ENCODE data around the gene TNS1. TPM values are rescaled to one million over a fixed set of nuclear protein-coding genes. Genes with fewer than 3 reads are reported as not detected.

Gene TNS1
- total RNA-seq, 1 donor from 2014 or later = 7.9 TPM

- no peak overlapping the region for H3K27ac Mint-ChIP-seq
- DNase-seq (ENCODE audit: low spot score, unreplicated experiment) = no peak
- H3K9me3 Mint-ChIP-seq (ENCODE audit: low read depth) = no peaks in the 10 kb centered on the region
- no peak overlapping the region for H3K4me3 Mint-ChIP-seq (ENCODE audit: low read depth)
- H3K36me3 Mint-ChIP-seq (ENCODE audit: insufficient read depth) = no peaks in the 10 kb centered on the region
- no peaks in the 10 kb centered on the region for H3K4me1 Mint-ChIP-seq (ENCODE audit: low read depth)
- TF ChIP-seq, protein P1, sequence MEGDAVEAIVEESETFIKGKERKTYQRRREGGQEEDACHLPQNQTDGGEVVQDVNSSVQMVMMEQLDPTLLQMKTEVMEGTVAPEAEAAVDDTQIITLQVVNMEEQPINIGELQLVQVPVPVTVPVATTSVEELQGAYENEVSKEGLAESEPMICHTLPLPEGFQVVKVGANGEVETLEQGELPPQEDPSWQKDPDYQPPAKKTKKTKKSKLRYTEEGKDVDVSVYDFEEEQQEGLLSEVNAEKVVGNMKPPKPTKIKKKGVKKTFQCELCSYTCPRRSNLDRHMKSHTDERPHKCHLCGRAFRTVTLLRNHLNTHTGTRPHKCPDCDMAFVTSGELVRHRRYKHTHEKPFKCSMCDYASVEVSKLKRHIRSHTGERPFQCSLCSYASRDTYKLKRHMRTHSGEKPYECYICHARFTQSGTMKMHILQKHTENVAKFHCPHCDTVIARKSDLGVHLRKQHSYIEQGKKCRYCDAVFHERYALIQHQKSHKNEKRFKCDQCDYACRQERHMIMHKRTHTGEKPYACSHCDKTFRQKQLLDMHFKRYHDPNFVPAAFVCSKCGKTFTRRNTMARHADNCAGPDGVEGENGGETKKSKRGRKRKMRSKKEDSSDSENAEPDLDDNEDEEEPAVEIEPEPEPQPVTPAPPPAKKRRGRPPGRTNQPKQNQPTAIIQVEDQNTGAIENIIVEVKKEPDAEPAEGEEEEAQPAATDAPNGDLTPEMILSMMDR (IDR thresholded peaks at IDR 0.05; ENCODE audit: unreplicated experiment) = no peak
- H3K27me3 Mint-ChIP-seq = no peaks in the 10 kb centered on the region
These were observed 157.5 kb downstream of the TNS1 start for GRCh38 chr2:217845301-217845700.

DNA sequence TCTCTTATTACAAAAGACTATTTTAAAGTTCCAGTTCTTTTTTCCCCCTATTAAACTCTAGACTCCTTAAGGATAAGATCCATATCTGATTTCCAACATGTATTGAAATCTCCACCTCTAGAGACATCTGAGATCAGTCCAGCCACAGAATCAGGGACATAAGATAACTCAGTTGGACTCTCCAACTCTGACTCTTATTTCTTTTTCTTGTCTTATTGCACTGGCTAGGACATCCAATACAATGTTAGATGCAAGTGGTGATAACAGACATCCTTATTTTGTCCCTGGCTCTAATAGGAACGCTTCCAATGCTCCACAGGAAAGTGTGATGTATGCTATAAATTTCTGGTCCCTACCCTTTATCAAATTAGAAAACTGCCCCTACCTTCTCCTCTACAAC, 158.1 kb downstream of the TNS1 start:
- H3K9me3 Mint-ChIP-seq (ENCODE audit: low read depth) = no peaks in the 10 kb centered on the region
- no peaks in the 10 kb centered on the region for H3K27me3 Mint-ChIP-seq
- H3K27ac Mint-ChIP-seq = no peak overlapping the region
- no peak for DNase-seq (ENCODE audit: low spot score, unreplicated experiment)
- no peak overlapping the region for H3K4me3 Mint-ChIP-seq (ENCODE audit: low read depth)
- TF ChIP-seq, protein P1 (IDR thresholded peaks at IDR 0.05; ENCODE audit: unreplicated experiment) = no peak
- no peaks in the 10 kb centered on the region for H3K4me1 Mint-ChIP-seq (ENCODE audit: low read depth)
- no peaks in the 10 kb centered on the region for H3K36me3 Mint-ChIP-seq (ENCODE audit: insufficient read depth)

DNA sequence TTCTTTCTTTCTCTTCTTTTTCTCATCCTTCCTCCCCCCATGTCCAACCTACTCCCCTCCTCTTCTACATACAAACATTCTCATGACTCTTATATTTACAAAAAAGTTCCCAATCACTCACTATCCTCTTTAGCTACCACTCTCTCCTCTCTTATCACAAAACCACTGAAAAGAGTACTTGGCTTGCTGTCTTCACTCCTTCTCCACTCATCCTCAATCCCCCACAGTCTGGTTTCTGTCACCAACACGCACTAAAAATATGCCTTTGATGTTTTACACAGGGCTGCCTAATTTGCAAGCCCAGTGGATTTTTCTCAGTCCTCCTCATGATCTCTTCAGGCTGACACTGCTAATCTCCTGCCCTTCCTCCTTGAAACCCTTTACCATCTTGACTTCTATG, 159.5 kb downstream of the TNS1 start:
- TF ChIP-seq, protein P1 (IDR thresholded peaks at IDR 0.05; ENCODE audit: unreplicated experiment) = no peak
- Mint-ChIP-seq H3K36me3 (ENCODE audit: insufficient read depth) (no peaks in the 10 kb centered on the region), H3K9me3 (ENCODE audit: low read depth) (no peaks in the 10 kb centered on the region), H3K27ac (no peak overlapping the region), H3K4me3 (ENCODE audit: low read depth) (no peak overlapping the region), H3K27me3 (no peaks in the 10 kb centered on the region), H3K4me1 (ENCODE audit: low read depth) (no peaks in the 10 kb centered on the region)
- DNase-seq (ENCODE audit: low spot score, unreplicated experiment) = no peak

- Mint-ChIP-seq H3K27me3 (no peaks in the 10 kb centered on the region), H3K9me3 (ENCODE audit: low read depth) (no peaks in the 10 kb centered on the region), H3K4me3 (ENCODE audit: low read depth) (no peak overlapping the region), H3K27ac (no peak overlapping the region), H3K4me1 (ENCODE audit: low read depth) (peaks cover 11% of the 10 kb centered on the region), H3K36me3 (ENCODE audit: insufficient read depth) (no peaks in the 10 kb centered on the region)
- DNase-seq (ENCODE audit: low spot score, unreplicated experiment) = no peak
- TF ChIP-seq, protein P1 (IDR thresholded peaks at IDR 0.05; ENCODE audit: unreplicated experiment) = no peak
These were observed 160.8 kb downstream of the TNS1 start for GRCh38 chr2:217842017-217842416.

DNA sequence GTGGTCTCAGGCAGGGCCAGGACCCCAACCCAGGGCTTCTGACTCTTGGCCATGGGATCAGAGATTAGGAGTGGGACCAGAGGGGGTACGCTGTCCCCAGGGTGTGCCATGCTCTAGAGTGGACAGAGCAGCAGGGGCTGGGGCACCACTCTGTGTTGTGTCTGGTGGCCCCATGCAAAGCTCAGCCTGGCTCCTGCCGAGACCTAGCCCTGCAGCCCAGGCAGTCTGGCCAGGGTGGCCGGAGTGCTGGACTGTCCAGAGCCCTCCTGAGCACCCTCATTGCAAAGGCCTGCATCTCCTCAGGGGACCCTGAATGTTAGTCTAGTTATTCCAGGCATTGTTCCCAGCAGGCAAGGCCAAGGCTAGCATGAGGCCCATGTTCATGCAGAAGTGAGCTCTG, 162.3 kb downstream of the TNS1 start:
- Mint-ChIP-seq H3K4me3 (ENCODE audit: low read depth) (no peak overlapping the region), H3K4me1 (ENCODE audit: low read depth) (peaks cover 16% of the 10 kb centered on the region), H3K27ac (no peak overlapping the region), H3K27me3 (no peaks in the 10 kb centered on the region), H3K9me3 (ENCODE audit: low read depth) (no peaks in the 10 kb centered on the region), H3K36me3 (ENCODE audit: insufficient read depth) (no peaks in the 10 kb centered on the region)
- no peak for DNase-seq (ENCODE audit: low spot score, unreplicated experiment)
- TF ChIP-seq, protein P1 (IDR thresholded peaks at IDR 0.05; ENCODE audit: unreplicated experiment) = no peak
